ENCODE results near the gene MYO5B.

- no peak for TF ChIP-seq CTCF (IDR thresholded peaks at IDR 0.05)
- no peak for TF ChIP-seq EP300 (IDR thresholded peaks at IDR 0.05)
- no peak for TF ChIP-seq POLR2A (IDR thresholded peaks at IDR 0.05)
Observed at GRCh38 chr18:49850636-49851035, 344.3 kb downstream of the MYO5B start.
